DOHH2 (cell line): ENCODE measurements around the gene TDRD6.
"Not testable (repeated sequence)": the region's sequence is repeated elsewhere in the genome, so short reads cannot be mapped to it uniquely, and the experiment has no call there.

Experiments
- H3F3A ChIP-seq: fragments of 200-600 bp; sonication (generic), shearing (Covaris generic); 2 replicates; pipeline ENCODE4 v1.6.0; 2016; ENCODE audit warnings: antibody characterized with exemption, mild to moderate bottlenecking; ENCODE audit not compliant: control insufficient read depth, insufficient read depth
- H3K27ac ChIP-seq: fragments of 200-600 bp; sonication (generic); 2 replicates; pipeline ENCODE4 v1.5.1; 2014; ENCODE audit warnings: low read depth, mild to moderate bottlenecking, low read length, moderate library complexity
- H3K27me3 ChIP-seq: fragments of 200-600 bp; sonication (generic); 2 replicates; pipeline ENCODE4 v1.6.1; 2014; ENCODE audit warnings: mild to moderate bottlenecking, low read length, mixed read lengths; ENCODE audit not compliant: control insufficient read depth
- H3K36me3 ChIP-seq: fragments of 200-600 bp; sonication (generic); 2 replicates; pipeline ENCODE4 v1.6.1; 2014; ENCODE audit warnings: mild to moderate bottlenecking, low read length, moderate library complexity, mixed read lengths; ENCODE audit not compliant: control insufficient read depth
- H3K4me1 ChIP-seq: fragments of 200-600 bp; sonication (generic); 2 replicates; pipeline ENCODE4 v1.6.1; 2014; ENCODE audit warnings: mild to moderate bottlenecking, low read length, mixed read lengths; ENCODE audit not compliant: control insufficient read depth
- H3K4me2 ChIP-seq: fragments of 200-600 bp; sonication (generic); 2 replicates; pipeline ENCODE4 v1.6.0; 2014; ENCODE audit warnings: mild to moderate bottlenecking, low read length, moderate library complexity
- H3K4me3 ChIP-seq: fragments of 200-600 bp; sonication (generic); 2 replicates; pipeline ENCODE4 v1.5.1; 2014; ENCODE audit warnings: mild to moderate bottlenecking, low read length, mixed read lengths
- H3K79me2 ChIP-seq: fragments of 200-600 bp; sonication (generic); 2 replicates; pipeline ENCODE4 v1.6.1; 2014; ENCODE audit warnings: mild to moderate bottlenecking, low read length, mixed read lengths; ENCODE audit not compliant: control insufficient read depth
- H3K9me2 ChIP-seq: fragments of 200-600 bp; sonication (generic); replicated peaks from 2 replicates; pipeline ENCODE4 v1.6.1; 2014; ENCODE audit warnings: mild to moderate bottlenecking, low read length, mixed read lengths; ENCODE audit not compliant: control insufficient read depth
- H3K9me3 ChIP-seq: fragments of 200-600 bp; sonication (generic); 2 replicates; pipeline ENCODE4 v1.6.1; 2014; ENCODE audit warnings: antibody characterized with exemption, low read length, mixed read lengths; ENCODE audit not compliant: control insufficient read depth, insufficient read depth
- H4K20me1 ChIP-seq: fragments of 200-600 bp; sonication (generic); 2 replicates; pipeline ENCODE4 v1.6.0; 2014; ENCODE audit warnings: low read depth, mild to moderate bottlenecking, antibody characterized with exemption, low read length, moderate library complexity; ENCODE audit not compliant: control insufficient read depth, insufficient read depth
- EZH2phosphoT487 ChIP-seq: fragments of 200-600 bp; sonication (generic); IDR thresholded peaks from 2 replicates; pipeline ENCODE4 v1.6.1; 2017; ENCODE audit warnings: borderline replicate concordance, mild to moderate bottlenecking, antibody characterized with exemption, low read length, moderate library complexity, mixed read lengths
- TF ChIP-seq, protein P1 (sequence below): fragments of 200-600 bp; sonication (generic); IDR thresholded peaks from one replicate; pipeline ENCODE4 v1.5.1; 2014; ENCODE audit warnings: antibody characterized with exemption, mild to moderate bottlenecking, low read depth, low read length; ENCODE audit not compliant: poor library complexity, severe bottlenecking

Gene TDRD6

GRCh38 chr6:46743425-46744158 is 55.9 kb downstream of the TDRD6 start:
- no peaks in the 10 kb centered on the region for H3F3A ChIP-seq
- H3K79me2 ChIP-seq, result no peaks in the 10 kb centered on the region
- no peak overlapping the region for H3K4me2 ChIP-seq

GRCh38 chr6:46744159-46744725 is 56.6 kb downstream of the TDRD6 start:
- not testable (repeated sequence) for H3K4me1 ChIP-seq, H3K4me2 ChIP-seq, H3K79me2 ChIP-seq, H3K9me2 ChIP-seq, H3K27me3 ChIP-seq, H4K20me1 ChIP-seq, H3K4me3 ChIP-seq, H3K27ac ChIP-seq, H3K9me3 ChIP-seq, H3K36me3 ChIP-seq, H3F3A ChIP-seq

More at GRCh38 chr6:46743425-46744158, 55.9 kb downstream of the TDRD6 start:
- H3K4me3 ChIP-seq, result no peak overlapping the region
- no peak overlapping the region for H3K27ac ChIP-seq
- no peaks in the 10 kb centered on the region for H3K4me1 ChIP-seq
- no peaks in the 10 kb centered on the region for H3K27me3 ChIP-seq
- no peaks in the 10 kb centered on the region for H3K36me3 ChIP-seq
- TF ChIP-seq EZH2phosphoT487, result no peak
- TF ChIP-seq, protein P1, sequence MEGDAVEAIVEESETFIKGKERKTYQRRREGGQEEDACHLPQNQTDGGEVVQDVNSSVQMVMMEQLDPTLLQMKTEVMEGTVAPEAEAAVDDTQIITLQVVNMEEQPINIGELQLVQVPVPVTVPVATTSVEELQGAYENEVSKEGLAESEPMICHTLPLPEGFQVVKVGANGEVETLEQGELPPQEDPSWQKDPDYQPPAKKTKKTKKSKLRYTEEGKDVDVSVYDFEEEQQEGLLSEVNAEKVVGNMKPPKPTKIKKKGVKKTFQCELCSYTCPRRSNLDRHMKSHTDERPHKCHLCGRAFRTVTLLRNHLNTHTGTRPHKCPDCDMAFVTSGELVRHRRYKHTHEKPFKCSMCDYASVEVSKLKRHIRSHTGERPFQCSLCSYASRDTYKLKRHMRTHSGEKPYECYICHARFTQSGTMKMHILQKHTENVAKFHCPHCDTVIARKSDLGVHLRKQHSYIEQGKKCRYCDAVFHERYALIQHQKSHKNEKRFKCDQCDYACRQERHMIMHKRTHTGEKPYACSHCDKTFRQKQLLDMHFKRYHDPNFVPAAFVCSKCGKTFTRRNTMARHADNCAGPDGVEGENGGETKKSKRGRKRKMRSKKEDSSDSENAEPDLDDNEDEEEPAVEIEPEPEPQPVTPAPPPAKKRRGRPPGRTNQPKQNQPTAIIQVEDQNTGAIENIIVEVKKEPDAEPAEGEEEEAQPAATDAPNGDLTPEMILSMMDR, result no peak
- no peaks in the 10 kb centered on the region for H3K9me2 ChIP-seq
- H4K20me1 ChIP-seq, result no peaks in the 10 kb centered on the region
- no peaks in the 10 kb centered on the region for H3K9me3 ChIP-seq

DNA sequence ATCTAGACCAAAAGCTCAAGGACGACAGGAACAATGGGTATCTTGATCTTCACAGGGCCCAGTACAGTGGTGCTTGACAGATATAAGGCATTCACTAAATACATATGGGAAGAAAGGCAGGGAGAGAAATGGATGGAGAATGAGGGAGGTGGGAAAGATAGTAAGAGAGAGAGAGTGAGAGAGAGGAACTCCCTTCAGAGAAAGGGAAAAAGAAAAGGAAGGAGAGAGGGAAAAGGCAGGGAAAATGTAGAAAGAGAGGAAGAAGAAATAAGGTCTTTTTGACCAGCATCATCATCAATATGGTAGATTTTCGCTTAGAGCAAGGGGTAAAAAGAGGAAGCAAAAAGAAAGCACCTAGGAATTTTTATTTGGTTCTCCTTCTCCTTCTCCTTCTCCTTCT is 58.3 kb downstream of the TDRD6 start:
- no peak for TF ChIP-seq EZH2phosphoT487
- TF ChIP-seq, protein P1, result no peak
- Histone ChIP-seq H3K4me3 (no peak overlapping the region), H3F3A (no peaks in the 10 kb centered on the region), H3K27me3 (no peaks in the 10 kb centered on the region), H3K9me2 (no peaks in the 10 kb centered on the region), H3K9me3 (no peaks in the 10 kb centered on the region), H3K27ac (no peak overlapping the region), H3K4me2 (no peak overlapping the region), H4K20me1 (no peaks in the 10 kb centered on the region), H3K4me1 (no peaks in the 10 kb centered on the region), H3K36me3 (no peaks in the 10 kb centered on the region), H3K79me2 (no peaks in the 10 kb centered on the region)

DNA sequence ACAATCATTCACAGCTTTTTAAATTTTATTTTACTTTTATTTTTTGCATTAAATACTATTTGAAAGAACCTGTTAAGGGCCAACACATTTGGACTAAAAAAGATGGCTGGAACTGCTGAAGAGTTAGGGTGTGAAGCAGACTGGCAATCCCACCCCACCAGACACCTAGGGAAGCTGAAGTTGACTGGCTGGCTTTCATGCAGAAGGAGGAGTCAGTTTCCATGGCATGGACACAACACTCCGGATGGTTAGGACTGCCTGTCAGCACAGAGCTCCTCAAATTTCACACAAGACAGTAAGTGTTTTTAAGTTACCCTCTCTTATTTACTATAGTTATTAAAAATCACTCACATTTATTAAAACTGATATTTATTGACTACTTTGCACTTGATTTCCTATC is 59.0 kb downstream of the TDRD6 start, which contains the start of gene ANKRD66:
Gene ANKRD66, plus strand, starts transcription at position 238 of the 400 bp plus-strand sequence. CDS start 5,016 bp downstream, outside the sequence.
- H3K4me3 ChIP-seq, result no peak within 1 kb of the TSS
- H3K36me3 ChIP-seq, result no peaks in the 10 kb centered on the region
- no peak within 1 kb of the TSS for H3K4me2 ChIP-seq
- H3K9me2 ChIP-seq, result no peaks in the 10 kb centered on the region
- no peaks in the 10 kb centered on the region for H3K9me3 ChIP-seq
- no peaks in the 10 kb centered on the region for H4K20me1 ChIP-seq
- H3K27ac ChIP-seq, result no peak within 1 kb of the TSS
- H3K4me1 ChIP-seq, result no peaks in the 10 kb centered on the region
- TF ChIP-seq, protein P1, result no peak
- no peak for TF ChIP-seq EZH2phosphoT487
- no peaks in the 10 kb centered on the region for H3F3A ChIP-seq
- no peaks in the 10 kb centered on the region for H3K79me2 ChIP-seq
- no peaks in the 10 kb centered on the region for H3K27me3 ChIP-seq
